NCI-H526 (cell line): ENCODE measurements around the gene ARHGAP24.

Experiments used
- DNase-seq, 2 experiments: peaks; one replicate each; lab custom pipeline; 2025; lab: John Stamatoyannopoulos, UW

Gene ARHGAP24

GRCh38 chr4:85697854-85698253, 222.9 kb downstream of the ARHGAP24 start:
- DNase-seq, result no peak

GRCh38 chr4:85700362-85700761, 225.4 kb downstream of the ARHGAP24 start:
- DNase-seq, result no peak

DNA sequence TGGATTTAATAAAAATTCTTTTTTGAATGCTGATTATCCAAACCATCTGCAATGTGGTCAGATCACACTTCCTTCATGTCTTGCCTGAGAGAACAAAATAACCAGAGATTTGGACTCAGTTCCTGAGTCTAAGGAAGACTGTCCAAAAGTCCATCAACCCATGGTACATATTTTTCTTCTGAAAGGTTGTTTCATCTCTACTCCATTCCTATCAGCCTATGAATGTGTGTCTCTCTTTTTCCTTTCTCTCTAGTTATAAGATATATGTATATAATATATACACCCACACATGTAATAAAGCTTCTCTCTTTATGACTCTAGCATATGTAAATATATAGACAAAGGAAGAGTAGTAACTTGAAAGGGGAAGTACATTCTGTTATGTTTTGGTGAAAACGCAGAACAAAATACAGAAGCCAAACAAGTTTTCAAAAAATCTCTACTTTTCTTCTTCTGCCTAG, 226.9 kb downstream of the ARHGAP24 start:
- DNase-seq, result no peak

GRCh38 chr4:85703096-85703495, 228.1 kb downstream of the ARHGAP24 start:
- no peak for DNase-seq

- no peak for DNase-seq
Observed at GRCh38 chr4:85707611-85708010, 232.7 kb downstream of the ARHGAP24 start.

GRCh38 chr4:85708468-85708867, 233.5 kb downstream of the ARHGAP24 start:
- no peak for DNase-seq

- no peak for DNase-seq
Observed at GRCh38 chr4:85713005-85713404, 238.1 kb downstream of the ARHGAP24 start.

GRCh38 chr4:85715991-85716737, 241.2 kb downstream of the ARHGAP24 start:
- DNase-seq, result no peak

DNA sequence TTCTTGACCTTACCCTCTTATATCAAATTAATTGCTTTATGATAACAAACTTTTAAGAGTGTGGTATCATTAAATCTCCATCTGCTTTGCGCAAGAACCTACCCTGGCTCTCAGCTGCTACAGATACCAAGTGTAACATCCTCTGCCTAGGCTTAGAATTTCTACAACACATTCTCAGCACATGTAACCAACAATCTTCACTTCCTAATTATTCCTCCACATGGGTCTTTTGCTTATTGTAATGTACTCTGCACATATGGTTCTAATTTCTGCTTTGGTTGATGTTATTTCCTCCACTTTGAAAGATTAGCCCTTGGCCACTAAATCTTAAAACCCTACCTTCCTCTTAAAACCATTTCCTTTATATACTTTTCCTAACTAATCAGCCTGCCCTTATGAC, 242.4 kb downstream of the ARHGAP24 start:
- DNase-seq, result no peak

DNA sequence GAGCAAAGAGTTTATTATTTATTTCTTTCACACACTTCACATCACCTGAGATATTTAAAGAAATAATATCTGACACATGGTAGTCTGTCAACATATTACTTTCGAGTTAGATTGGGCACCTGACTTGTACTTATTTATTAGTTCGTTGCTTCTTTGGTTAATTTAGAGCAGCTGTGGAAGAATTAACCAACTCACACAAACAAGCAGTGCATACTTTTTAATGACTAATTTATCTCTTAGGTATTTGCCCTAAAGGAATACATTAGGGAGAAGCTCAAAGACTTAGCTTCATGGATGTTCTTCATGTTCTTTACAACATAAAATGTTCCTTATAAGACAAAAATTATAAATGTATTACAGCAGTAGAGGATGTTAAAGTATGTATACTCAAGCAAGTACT, 242.9 kb downstream of the ARHGAP24 start:
- no peak for DNase-seq

GRCh38 chr4:85720735-85721134, 245.8 kb downstream of the ARHGAP24 start:
- DNase-seq, result no peak

- no peak for DNase-seq
Observed at GRCh38 chr4:85722401-85722800, 247.5 kb downstream of the ARHGAP24 start.

- no peak for DNase-seq
Observed at GRCh38 chr4:85722807-85723206, 247.9 kb downstream of the ARHGAP24 start.

DNA sequence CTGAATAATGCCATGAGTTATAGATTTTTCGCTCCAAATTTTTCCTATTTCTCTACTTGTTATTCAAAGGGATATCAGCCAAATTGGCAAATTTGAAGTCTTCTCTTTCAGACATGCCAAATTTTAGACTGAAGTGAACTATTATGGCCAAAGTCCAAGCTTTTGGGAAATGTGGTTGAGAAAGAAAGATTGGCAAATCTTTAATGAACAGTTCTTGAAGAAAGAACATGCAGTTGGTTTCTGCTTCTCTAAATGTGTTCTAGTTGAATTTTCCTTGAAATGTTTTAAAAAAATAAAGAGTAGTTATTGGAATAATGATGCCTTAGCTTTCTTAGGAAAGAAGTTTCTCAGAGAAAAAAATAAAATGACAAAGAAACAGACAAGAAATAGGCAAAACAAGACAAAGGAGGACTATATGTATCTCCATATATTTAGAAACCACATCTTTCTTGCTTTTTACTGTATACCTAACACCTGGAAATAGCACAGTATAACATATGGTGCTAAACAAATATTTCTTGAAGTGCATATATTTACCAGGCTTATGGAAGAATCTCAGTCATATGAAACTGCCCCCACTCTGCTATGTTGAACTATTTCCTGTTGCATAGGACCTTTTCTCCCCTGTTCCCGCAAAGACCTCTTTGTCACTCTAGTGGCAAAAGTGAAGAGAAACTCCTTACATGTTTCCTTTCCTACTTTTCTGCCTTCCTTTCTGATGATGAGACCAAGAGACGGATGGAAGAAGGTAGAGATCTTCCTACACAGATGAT, 250.0 kb downstream of the ARHGAP24 start:
- DNase-seq, result no peak

DNA sequence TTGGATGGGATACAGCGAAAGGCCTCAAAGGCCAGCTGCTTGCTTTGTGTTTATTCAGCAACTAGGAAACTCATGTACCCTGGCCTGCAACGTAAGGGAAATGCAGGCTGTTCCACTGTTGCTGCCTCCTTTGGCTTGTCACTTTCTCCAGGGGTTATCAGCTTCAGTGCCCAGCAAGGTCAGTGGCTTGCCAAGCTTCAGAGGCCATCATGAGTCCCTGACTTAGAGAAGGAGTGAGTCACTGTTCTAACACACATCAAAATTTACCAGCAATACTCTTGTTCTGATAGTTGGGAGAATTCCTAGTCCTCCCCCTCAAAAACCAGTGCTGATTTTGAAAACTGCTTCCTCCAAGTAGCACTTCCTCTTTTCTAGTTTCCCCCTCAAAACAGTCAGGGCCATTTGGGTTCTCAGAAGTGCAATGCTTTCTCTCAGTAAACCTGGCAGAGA, 250.8 kb downstream of the ARHGAP24 start:
- DNase-seq, result no peak

GRCh38 chr4:85726555-85726954, 251.6 kb downstream of the ARHGAP24 start:
- no peak for DNase-seq

DNA sequence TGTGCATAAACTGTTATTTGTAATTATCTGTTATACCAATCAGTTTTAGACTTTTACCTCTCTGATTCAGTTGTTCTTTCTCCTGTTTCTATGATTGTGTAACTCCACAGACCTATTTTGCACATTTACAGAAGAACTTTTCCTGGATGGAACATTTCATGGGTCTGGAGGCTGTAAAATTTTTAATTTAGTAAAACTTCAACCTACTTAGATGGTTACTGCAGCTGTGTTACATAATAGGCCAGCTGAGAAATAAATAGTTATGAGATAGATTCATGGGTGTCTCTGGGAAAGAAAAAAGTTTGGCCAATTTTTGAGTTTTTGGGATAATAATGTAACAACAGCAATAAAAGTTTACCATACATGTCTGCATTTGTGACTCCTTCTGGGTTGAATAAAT, 253.5 kb downstream of the ARHGAP24 start:
- no peak for DNase-seq

DNA sequence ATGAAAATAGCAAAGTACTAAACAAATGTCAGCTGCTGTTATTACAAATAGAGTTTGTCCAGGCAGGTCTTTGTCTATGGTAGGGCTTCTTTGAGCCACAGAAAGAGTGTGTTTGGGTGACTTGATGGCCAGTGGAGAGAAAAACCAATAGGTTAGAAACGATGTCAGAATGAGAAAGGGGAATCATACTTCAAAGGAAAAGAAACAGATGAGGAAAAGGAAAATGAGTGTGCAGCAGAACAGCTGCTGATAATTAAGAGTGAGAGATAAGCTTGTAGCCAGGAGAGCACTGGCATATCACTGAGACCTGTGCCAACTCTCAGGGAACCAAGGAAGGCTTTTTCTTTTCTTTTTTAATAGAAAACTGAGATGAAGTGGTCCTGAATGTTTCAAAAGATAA, 257.2 kb downstream of the ARHGAP24 start:
- DNase-seq, result no peak

DNA sequence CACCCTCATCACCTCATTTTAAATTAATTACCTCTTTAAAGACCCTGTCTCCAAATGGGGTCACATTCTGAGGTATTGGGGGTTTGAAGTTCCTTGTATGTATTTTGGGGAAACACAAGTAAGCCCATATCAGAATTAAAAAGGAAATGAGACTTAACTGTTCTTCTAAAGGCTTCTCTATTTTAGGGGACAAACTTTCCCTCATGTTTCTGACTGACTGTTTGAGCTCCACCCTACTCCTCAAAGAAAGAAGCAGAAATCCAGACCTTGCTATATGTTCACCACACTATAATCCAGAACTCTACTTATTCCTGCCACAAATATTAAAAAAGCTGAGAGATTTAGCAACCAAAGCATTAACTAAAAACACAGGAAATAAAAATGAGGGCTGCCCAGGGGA, 258.8 kb downstream of the ARHGAP24 start:
- no peak for DNase-seq

- no peak for DNase-seq
Observed at GRCh38 chr4:85734424-85734831, 259.5 kb downstream of the ARHGAP24 start.

- DNase-seq, result no peak
Observed at GRCh38 chr4:85736571-85736970, 261.6 kb downstream of the ARHGAP24 start.

- DNase-seq, result no peak
Observed at GRCh38 chr4:85737254-85737653, 262.3 kb downstream of the ARHGAP24 start.

GRCh38 chr4:85738721-85739120, 263.8 kb downstream of the ARHGAP24 start:
- no peak for DNase-seq
